Peyer's patch (tissue), 4 donors: ENCODE data around the gene DGKQ.

Experiments
- CTCF ChIP-seq, 6 experiments: fragments of 450-650 bp in 4 of 6; fragments of 200-600 bp in 2 of 6; sonication (generic) in 1 of 6; IDR thresholded peaks; one replicate each; pipeline ENCODE4 v1.5.1; 2017 to 2019; ENCODE audit warnings: antibody characterized with exemption in 6 of 6, mild to moderate bottlenecking in 3 of 6, moderate library complexity in 1 of 6
- POLR2A ChIP-seq, 2 donors: fragments of 450-650 bp; IDR thresholded peaks; one replicate each; pipeline ENCODE4 v1.5.1; 2017; ENCODE audit warnings: antibody characterized with exemption in 2 of 2, mild to moderate bottlenecking in 2 of 2, moderate library complexity in 2 of 2

DNA sequence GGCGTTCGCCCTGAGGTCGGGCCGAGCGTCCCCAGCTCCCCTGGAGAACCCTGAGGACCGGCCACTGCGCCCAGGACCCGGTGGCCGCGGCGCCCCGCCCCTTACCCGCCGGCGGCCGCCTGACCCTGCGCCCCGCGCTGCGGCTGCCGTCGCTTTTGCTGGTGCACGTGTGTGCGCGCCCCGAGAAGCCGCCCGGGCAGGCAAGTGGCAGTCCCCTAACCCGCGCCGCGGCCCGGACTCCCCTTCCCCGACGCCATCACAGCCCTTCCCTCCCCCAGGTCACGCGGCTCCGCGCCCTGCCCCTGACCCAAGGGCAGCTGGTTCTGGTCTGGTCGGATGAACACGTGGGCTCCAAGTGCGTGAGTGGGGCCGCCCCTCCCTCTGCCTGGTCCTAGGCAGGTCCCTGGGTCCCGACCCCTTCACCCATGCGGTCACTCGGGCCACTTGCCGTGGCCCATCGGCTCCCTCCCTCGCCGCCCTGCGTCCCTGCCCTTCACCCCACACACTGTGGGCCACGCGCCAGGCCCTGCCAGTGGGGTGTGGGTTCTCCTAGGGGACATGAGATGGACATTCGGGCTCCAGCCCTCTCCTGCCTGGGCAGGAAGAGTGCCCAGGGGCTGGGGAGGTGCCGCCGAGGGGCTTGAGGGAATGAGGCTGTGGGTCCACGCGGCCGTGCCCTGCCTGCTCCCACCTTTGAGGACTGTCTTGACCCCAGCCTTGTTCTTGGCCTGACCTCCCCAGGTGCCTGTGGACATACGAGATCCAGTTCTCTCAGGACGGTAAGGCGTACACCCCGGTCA, 30.1 kb upstream of the DGKQ start:
- TF ChIP-seq CTCF (IDR thresholded peaks at IDR 0.05): no peak
- TF ChIP-seq POLR2A (IDR thresholded peaks at IDR 0.05): no peak
